Smooth muscle cell (in vitro differentiated cells): ENCODE results near the gene LEF1. TPM values are rescaled to one million over a fixed set of nuclear protein-coding genes. Genes with fewer than 3 reads are reported as not detected.

Experiments used
- DNase-seq: peaks from one replicate; lab custom pipeline; 2025; ENCODE audit not compliant: unreplicated experiment; lab: John Stamatoyannopoulos, UW
- H2AFZ ChIP-seq: fragments of 200-600 bp; sonication (generic); 2 replicates; pipeline ENCODE4 v1.6.0; 2016; ENCODE audit warnings: antibody characterized with exemption, low read depth, mild to moderate bottlenecking
- H3F3A ChIP-seq: fragments of 200-600 bp; sonication (generic); 2 replicates; pipeline ENCODE4 v1.6.0; 2017; ENCODE audit warnings: antibody characterized with exemption, low read depth
- H3K27ac ChIP-seq: fragments of 200-600 bp; sonication (generic); 2 replicates; pipeline ENCODE4 v1.5.1; 2016; ENCODE audit warnings: low read depth, mild to moderate bottlenecking
- H3K27me3 ChIP-seq: fragments of 200-600 bp; sonication (generic); 2 replicates; pipeline ENCODE4 v1.6.1; 2016; ENCODE audit warnings: low read depth, mild to moderate bottlenecking
- H3K36me3 ChIP-seq: fragments of 200-600 bp; sonication (generic); 2 replicates; pipeline ENCODE4 v1.5.1; 2016; ENCODE audit warnings: low read depth
- H3K4me1 ChIP-seq: fragments of 200-600 bp; sonication (generic); 2 replicates; pipeline ENCODE4 v1.5.1; 2016; ENCODE audit warnings: low read depth
- H3K4me2 ChIP-seq: fragments of 200-600 bp; sonication (generic); 2 replicates; pipeline ENCODE4 v1.6.0; 2016; ENCODE audit warnings: mild to moderate bottlenecking
- H3K4me3 ChIP-seq: fragments of 200-600 bp; sonication (generic); 2 replicates; pipeline ENCODE4 v1.5.1; 2016; ENCODE audit warnings: mild to moderate bottlenecking
- H3K79me2 ChIP-seq: fragments of 200-600 bp; sonication (generic); 2 replicates; pipeline ENCODE4 v1.6.0; 2016; ENCODE audit warnings: low read depth, mild to moderate bottlenecking
- H3K9ac ChIP-seq: fragments of 200-600 bp; sonication (generic); 2 replicates; pipeline ENCODE4 v1.6.0; 2016; ENCODE audit warnings: low read depth
- H3K9me3 ChIP-seq: fragments of 200-600 bp; sonication (generic); replicated peaks from 2 replicates; pipeline ENCODE4 v1.5.1; 2016; ENCODE audit warnings: low read depth
- H4K20me1 ChIP-seq: fragments of 200-600 bp; sonication (generic); 2 replicates; pipeline ENCODE4 v1.6.0; 2016; ENCODE audit warnings: low read depth
- WGBS: methylation state at CpG from one replicate; pipeline ENCODE4 v1.1.7; 2016; ENCODE audit warnings: low lambda C conversion rate; 5-methylcytosine and 5-hydroxymethylcytosine counted together
- polyA plus RNA-seq: library from polyadenylated mRNA; unstranded; fragments of >200 nt; fragmentation: Nextera tagmentation; extraction: Ambion mirVana; gene quantifications from 2 replicates; pipeline ENCODE4 v1.2.1, GENCODE V29; 2016
- total RNA-seq: library from RNA; depleted of rRNA; stranded (reverse); fragments of >200 nt; gene quantifications from 2 replicates; pipeline ENCODE4 v1.2.3, GENCODE V29; 2014
- TF ChIP-seq, protein P1 (sequence below): fragments of 200-600 bp; sonication (generic); IDR thresholded peaks from 2 replicates; pipeline ENCODE4 v1.5.1; 2017; ENCODE audit warnings: borderline replicate concordance, mild to moderate bottlenecking, antibody characterized with exemption; ENCODE audit not compliant: insufficient read depth, poor library complexity, severe bottlenecking

Gene LEF1
- total and polyA plus RNA-seq, 2 experiments from 2014 or later, result 87.3 to 96.2 TPM

DNA sequence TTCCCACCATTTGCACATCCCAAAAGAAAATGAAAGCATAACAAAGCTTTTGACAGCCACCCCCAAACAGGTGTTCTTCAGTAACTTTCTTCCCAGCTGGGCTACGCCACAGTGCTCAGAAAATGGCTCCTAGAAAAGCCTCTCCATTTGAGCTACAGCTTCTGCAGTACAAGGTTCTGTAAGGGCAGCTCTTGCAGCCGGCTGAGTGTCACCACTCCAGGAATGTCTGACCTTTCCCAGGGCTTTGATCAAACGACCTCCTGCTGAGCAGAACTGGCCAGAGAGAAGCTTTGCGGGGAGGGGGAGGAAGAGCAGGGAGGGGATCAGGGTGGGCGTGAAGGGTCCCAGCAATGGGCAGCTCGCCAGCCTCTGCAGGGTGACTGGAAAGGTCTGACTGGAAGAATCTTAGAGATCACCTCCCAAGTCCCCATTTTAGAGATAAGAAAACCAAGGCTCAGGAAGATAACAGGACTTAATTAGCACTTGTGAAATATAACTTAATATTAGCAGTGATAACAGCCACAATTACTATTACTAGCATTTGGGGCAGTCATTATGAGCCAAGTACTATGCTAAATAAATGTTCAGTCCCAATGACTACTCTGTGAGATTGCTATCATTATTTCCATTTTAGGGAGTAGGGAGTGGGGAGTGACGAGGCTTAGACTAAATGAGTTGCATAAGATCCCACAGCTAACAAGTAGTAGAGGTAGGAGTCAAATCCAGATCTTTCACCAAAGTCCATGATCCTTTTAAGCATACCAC, 51.1 kb downstream of the LEF1 start:
- H3K4me3 ChIP-seq, result no peak overlapping the region
- H3K4me2 ChIP-seq, result peak overlapping the region; percentile 28
- H3F3A ChIP-seq, result peaks cover 31% of the 10 kb centered on the region
- peaks cover 49% of the 10 kb centered on the region for H3K79me2 ChIP-seq
- no peaks in the 10 kb centered on the region for H3K36me3 ChIP-seq
- H3K9ac ChIP-seq, result no peak overlapping the region
- H3K27me3 ChIP-seq, result no peaks in the 10 kb centered on the region
- no peak overlapping the region for H2AFZ ChIP-seq
- H3K27ac ChIP-seq, result peak overlapping the region; percentile 50
- H4K20me1 ChIP-seq, result peaks cover 86% of the 10 kb centered on the region
- peaks cover 34% of the 10 kb centered on the region for H3K4me1 ChIP-seq
- TF ChIP-seq, protein P1, sequence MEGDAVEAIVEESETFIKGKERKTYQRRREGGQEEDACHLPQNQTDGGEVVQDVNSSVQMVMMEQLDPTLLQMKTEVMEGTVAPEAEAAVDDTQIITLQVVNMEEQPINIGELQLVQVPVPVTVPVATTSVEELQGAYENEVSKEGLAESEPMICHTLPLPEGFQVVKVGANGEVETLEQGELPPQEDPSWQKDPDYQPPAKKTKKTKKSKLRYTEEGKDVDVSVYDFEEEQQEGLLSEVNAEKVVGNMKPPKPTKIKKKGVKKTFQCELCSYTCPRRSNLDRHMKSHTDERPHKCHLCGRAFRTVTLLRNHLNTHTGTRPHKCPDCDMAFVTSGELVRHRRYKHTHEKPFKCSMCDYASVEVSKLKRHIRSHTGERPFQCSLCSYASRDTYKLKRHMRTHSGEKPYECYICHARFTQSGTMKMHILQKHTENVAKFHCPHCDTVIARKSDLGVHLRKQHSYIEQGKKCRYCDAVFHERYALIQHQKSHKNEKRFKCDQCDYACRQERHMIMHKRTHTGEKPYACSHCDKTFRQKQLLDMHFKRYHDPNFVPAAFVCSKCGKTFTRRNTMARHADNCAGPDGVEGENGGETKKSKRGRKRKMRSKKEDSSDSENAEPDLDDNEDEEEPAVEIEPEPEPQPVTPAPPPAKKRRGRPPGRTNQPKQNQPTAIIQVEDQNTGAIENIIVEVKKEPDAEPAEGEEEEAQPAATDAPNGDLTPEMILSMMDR, result no peak
- no peaks in the 10 kb centered on the region for H3K9me3 ChIP-seq
- 14% methylated on average over 7 of the region's 7 CpGs for WGBS
- no peak for DNase-seq

DNA sequence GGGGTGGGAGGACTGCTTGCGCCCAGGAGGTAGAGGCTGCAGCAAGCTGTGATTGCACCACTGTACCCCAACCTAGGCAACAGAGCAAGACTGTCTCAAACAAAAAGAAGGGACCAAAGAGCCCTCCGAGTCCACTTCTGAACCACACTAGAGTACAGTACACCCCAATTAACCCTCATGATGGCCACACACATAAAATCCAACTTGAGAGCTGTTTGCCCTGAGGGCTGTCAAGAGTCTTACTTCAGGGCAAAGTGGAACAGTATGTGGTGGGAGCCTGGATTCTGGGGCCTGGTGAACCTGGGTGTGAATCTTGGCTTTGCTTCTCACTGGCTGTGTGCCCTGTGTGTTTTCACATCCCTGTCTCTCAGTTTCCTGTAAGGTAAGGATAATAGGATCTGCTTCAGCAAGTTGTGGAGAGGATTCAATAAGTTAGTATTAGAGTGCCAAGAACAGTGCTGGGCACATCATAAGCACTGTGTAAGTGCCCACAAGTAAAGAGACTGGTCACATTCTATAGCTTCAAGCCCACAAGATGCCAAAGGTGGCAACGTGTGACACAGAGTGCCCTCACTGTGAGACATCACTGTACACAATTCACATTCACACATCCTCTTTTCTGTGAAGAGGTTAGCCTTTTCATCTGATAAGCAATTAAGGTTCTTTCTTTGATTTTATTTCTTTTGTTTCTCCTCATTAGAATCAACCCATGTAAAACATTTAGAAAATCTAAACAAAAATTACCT, 52.1 kb downstream of the LEF1 start:
- no peaks in the 10 kb centered on the region for H3K9me3 ChIP-seq
- H3K9ac ChIP-seq, result no peak overlapping the region
- H3K36me3 ChIP-seq, result no peaks in the 10 kb centered on the region
- no peak overlapping the region for H3K4me2 ChIP-seq
- peaks cover 88% of the 10 kb centered on the region for H4K20me1 ChIP-seq
- no peaks in the 10 kb centered on the region for H3K27me3 ChIP-seq
- H2AFZ ChIP-seq, result no peak overlapping the region
- peak overlapping the region; percentile 22 for H3K27ac ChIP-seq
- peaks cover 34% of the 10 kb centered on the region for H3K4me1 ChIP-seq
- TF ChIP-seq, protein P1, result no peak
- no peak for DNase-seq
- 88% methylated on average over 3 of the region's 3 CpGs for WGBS
- H3F3A ChIP-seq, result peaks cover 31% of the 10 kb centered on the region
- peaks cover 49% of the 10 kb centered on the region for H3K79me2 ChIP-seq
- no peak overlapping the region for H3K4me3 ChIP-seq

DNA sequence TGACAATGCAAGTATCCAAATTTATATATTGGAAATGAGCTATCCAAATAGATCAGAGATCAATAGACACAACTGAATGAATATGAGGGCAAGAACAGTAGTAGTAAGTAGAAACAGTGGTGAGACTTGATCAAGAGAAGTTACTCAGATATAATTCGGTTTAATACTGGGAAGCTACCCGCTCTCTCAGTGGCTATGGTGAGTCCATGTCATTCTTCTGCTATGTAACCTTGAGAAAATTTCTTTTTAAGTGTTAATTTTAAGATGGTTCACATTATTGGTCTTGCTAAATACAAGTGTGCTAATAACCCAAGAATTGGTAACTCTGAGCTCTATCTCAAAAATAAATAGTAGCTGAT, 53.6 kb downstream of the LEF1 start:
- peak overlapping the region; percentile 43 for H3K4me2 ChIP-seq
- H3K36me3 ChIP-seq, result no peaks in the 10 kb centered on the region
- peaks cover 34% of the 10 kb centered on the region for H3K4me1 ChIP-seq
- peaks cover 90% of the 10 kb centered on the region for H4K20me1 ChIP-seq
- no peaks in the 10 kb centered on the region for H3K9me3 ChIP-seq
- 86% methylated on average over 2 of the region's 2 CpGs for WGBS
- peaks cover 28% of the 10 kb centered on the region for H3F3A ChIP-seq
- TF ChIP-seq, protein P1, result no peak
- no peak for DNase-seq
- no peak overlapping the region for H3K9ac ChIP-seq
- H3K4me3 ChIP-seq, result no peak overlapping the region
- no peak overlapping the region for H2AFZ ChIP-seq
- H3K79me2 ChIP-seq, result peaks cover 48% of the 10 kb centered on the region
- H3K27ac ChIP-seq, result peak overlapping the region; percentile 22
- H3K27me3 ChIP-seq, result no peaks in the 10 kb centered on the region
